Astrocyte (in vitro differentiated cells and primary cell): ENCODE results near the gene GJA10.

Source experiments
- CTCF ChIP-seq: IDR thresholded peaks from 2 replicates; pipeline ENCODE4 v1.5.1; 2011; ENCODE audit warnings: low read depth, mild to moderate bottlenecking, inconsistent platforms, low read length, moderate library complexity; ENCODE audit not compliant: insufficient read depth
- EZH2 ChIP-seq: IDR thresholded peaks from 2 replicates; pipeline ENCODE4 v1.6.1; 2012; ENCODE audit warnings: mild to moderate bottlenecking, low read length, inconsistent platforms; ENCODE audit not compliant: insufficient read depth

GRCh38 chr6:89866024-89866678 is 28.1 kb upstream of the GJA10 start:
- TF ChIP-seq CTCF = no peak
- TF ChIP-seq EZH2 = no peak
